BJ (cell line): Measurements from ENCODE around the gene PIAS4. TPM values are rescaled to one million over a fixed set of nuclear protein-coding genes. Genes with fewer than 3 reads are reported as not detected.

ENCODE experiments used
- CTCF ChIA-PET: fragments of 350-600 bp; formaldehyde crosslinking; extraction: SDS; loops from one replicate; lab custom pipeline; 2021; ENCODE audit warnings: antibody characterized with exemption, inconsistent platforms; lab: Yijun Ruan, JAX
- POLR2A ChIA-PET: fragments of 300-600 bp; sonication (Branson Sonifier 250); formaldehyde crosslinking; extraction: SDS; loops from one replicate; lab custom pipeline; 2021; ENCODE audit warnings: antibody characterized with exemption; lab: Charles Lee
- DNase-seq: peaks from one replicate; pipeline ENCODE4 v3.0.0-alpha.2; 2011; ENCODE audit warnings: low read depth
- H3K27me3 ChIP-seq: 2 replicates; pipeline ENCODE4 v1.6.0; 2011; ENCODE audit warnings: low read length; ENCODE audit not compliant: control insufficient read depth, insufficient read depth
- H3K36me3 ChIP-seq: 2 replicates; pipeline ENCODE4 v1.5.1; 2011; ENCODE audit warnings: low read length; ENCODE audit not compliant: control insufficient read depth, insufficient read depth
- H3K4me3 ChIP-seq: 2 replicates; pipeline ENCODE4 v1.5.1; 2011; ENCODE audit warnings: low read depth, mild to moderate bottlenecking, control low read depth, low read length
- CTCF ChIP-seq: IDR thresholded peaks from 2 replicates; pipeline ENCODE4 v1.5.1; 2011; ENCODE audit warnings: low read depth, mild to moderate bottlenecking, control low read depth, inconsistent platforms, low read length, moderate library complexity; ENCODE audit not compliant: insufficient read depth
- polyA plus RNA-seq: library from polyadenylated mRNA; depleted of rRNA; stranded (reverse); fragments of >200 nt; gene quantifications from 2 replicates; pipeline ENCODE4 v1.2.3, GENCODE V29; 2011

PIAS4 gene
- polyA plus RNA-seq, 1 experiment: 18.2 TPM

GRCh38 chr19:3984584-3984907 lies 23.0 kb upstream of the PIAS4 start:
- ChIA-PET POLR2A (interaction anchor here (1.7 to 2.5 kb wide), 2 partner anchors 14 to 16 kb away, joined by 6 to 18 read pairs; partner anchors contain the start of gene DAPK3), CTCF (interaction anchor here (1.4 to 2.6 kb wide), 5 partner anchors 13 to 219 kb away, joined by 4 to 10 read pairs (median 8); partner anchors contain the start of gene DAPK3)
- TF ChIP-seq CTCF: no peak
- no peak for DNase-seq
- Histone ChIP-seq H3K4me3 (peak overlapping the region; percentile 68), H3K27me3 (no peaks in the 10 kb centered on the region), H3K36me3 (peaks cover 47% of the 10 kb centered on the region)

- ChIA-PET CTCF (interaction anchor here (0.5 to 2.6 kb wide), 12 partner anchors 9 to 267 kb away, joined by 3 to 10 read pairs (median 4); no protein-coding TSS in a partner anchor), POLR2A (interaction anchor here (0.8 to 2.5 kb wide), 4 partner anchors 14 to 23 kb away, joined by 6 to 18 read pairs (median 7); partner anchors contain the start of genes DAPK3 and PIAS4)
- DNase-seq: no peak
- no peaks in the 10 kb centered on the region for H3K27me3 ChIP-seq
- peak within 1 kb of the TSS; percentile 68 for H3K4me3 ChIP-seq
- peaks cover 42% of the 10 kb centered on the region for H3K36me3 ChIP-seq
- TF ChIP-seq CTCF: no peak
Observed at GRCh38 chr19:3984908-3985642, 22.5 kb upstream of the PIAS4 start, which contains the start of gene EEF2. EEF2 (minus strand) TSS chr19:3985463; CDS start chr19:3985380, 83 bp downstream.

GRCh38 chr19:3985643-3986259 lies 21.8 kb upstream of the PIAS4 start:
- H3K4me3 ChIP-seq: peak overlapping the region; percentile 68
- H3K27me3 ChIP-seq: no peaks in the 10 kb centered on the region
- no peak for DNase-seq
- peaks cover 35% of the 10 kb centered on the region for H3K36me3 ChIP-seq
- ChIA-PET CTCF (interaction anchor here (0.7 to 2.0 kb wide), 8 partner anchors 10 to 267 kb away, joined by 3 to 8 read pairs (median 4); no protein-coding TSS in a partner anchor), POLR2A (interaction anchor here (0.8 to 2.5 kb wide), 3 partner anchors 15 to 22 kb away, joined by 7 to 18 read pairs (median 7); partner anchors contain the start of genes DAPK3 and PIAS4)
- no peak for TF ChIP-seq CTCF

- CTCF ChIA-PET: interaction anchor here (1.1 to 4.1 kb wide), 10 partner anchors 10 to 221 kb away, joined by 3 to 27 read pairs (median 5); partner anchors contain the start of gene PIAS4
- TF ChIP-seq CTCF: peak; percentile 63
Observed at GRCh38 chr19:3986260-3987041, 21.1 kb upstream of the PIAS4 start.

More at GRCh38 chr19:3986260-3987041, 21.1 kb upstream of the PIAS4 start:
- no peak for DNase-seq
- peaks cover 29% of the 10 kb centered on the region for H3K36me3 ChIP-seq
- peak overlapping the region; percentile 68; the same call in 1 of the 2 replicates for H3K4me3 ChIP-seq
- H3K27me3 ChIP-seq: no peaks in the 10 kb centered on the region
- POLR2A ChIA-PET: no interaction called here
